Activated T-cell treated with anti-CD3 and anti-CD28 coated beads, Interleukin-2, amount 50 U/mL, for 48 hours (primary cell): Measurements from ENCODE around the gene PPFIA4.

ENCODE experiments used
- DNase-seq, 2 experiments: peaks; one replicate each; pipeline ENCODE4 v3.0.0-alpha.2; 2020

Gene PPFIA4

GRCh38 chr1:203041351-203041932 lies 15.2 kb downstream of the PPFIA4 start:
- no peak for DNase-seq

GRCh38 chr1:203043830-203044545 lies 17.7 kb downstream of the PPFIA4 start:
- DNase-seq, result no peak

GRCh38 chr1:203044546-203045250 lies 18.4 kb downstream of the PPFIA4 start:
- DNase-seq, result no peak

- DNase-seq, result no peak
Observed at GRCh38 chr1:203045336-203045735, 19.0 kb downstream of the PPFIA4 start.

GRCh38 chr1:203045821-203046594 lies 19.7 kb downstream of the PPFIA4 start:
- DNase-seq, result no peak

- no peak for DNase-seq
Observed at GRCh38 chr1:203046984-203047630, 20.8 kb downstream of the PPFIA4 start.

- no peak for DNase-seq
Observed at GRCh38 chr1:203048086-203048485, 21.8 kb downstream of the PPFIA4 start.

- no peak for DNase-seq
Observed at GRCh38 chr1:203048555-203049051, 22.3 kb downstream of the PPFIA4 start.

- no peak for DNase-seq
Observed at GRCh38 chr1:203049077-203049476, 22.8 kb downstream of the PPFIA4 start.

GRCh38 chr1:203049576-203050180 lies 23.4 kb downstream of the PPFIA4 start:
- DNase-seq, result no peak

GRCh38 chr1:203050826-203051225 lies 24.5 kb downstream of the PPFIA4 start:
- no peak for DNase-seq

GRCh38 chr1:203051841-203052324 lies 25.6 kb downstream of the PPFIA4 start:
- DNase-seq, result no peak

GRCh38 chr1:203052601-203053000 lies 26.3 kb downstream of the PPFIA4 start:
- no peak for DNase-seq

GRCh38 chr1:203054184-203054583 lies 27.9 kb downstream of the PPFIA4 start:
- no peak for DNase-seq

- DNase-seq, result no peak
Observed at GRCh38 chr1:203054642-203055041, 28.4 kb downstream of the PPFIA4 start.

- DNase-seq, result no peak
Observed at GRCh38 chr1:203055161-203055799, 29.0 kb downstream of the PPFIA4 start.

- DNase-seq, result no peak
Observed at GRCh38 chr1:203056012-203056411, 29.7 kb downstream of the PPFIA4 start.

GRCh38 chr1:203056516-203056915 lies 30.2 kb downstream of the PPFIA4 start:
- DNase-seq, result no peak

GRCh38 chr1:203057911-203058675 lies 31.8 kb downstream of the PPFIA4 start:
- DNase-seq, result no peak

GRCh38 chr1:203058676-203058935 lies 32.3 kb downstream of the PPFIA4 start:
- DNase-seq, result no peak

- no peak for DNase-seq
Observed at GRCh38 chr1:203059485-203059884, 33.2 kb downstream of the PPFIA4 start.
